ENCODE measurements around the gene ACVRL1. TPM values are rescaled to one million over a fixed set of nuclear protein-coding genes. Genes with fewer than 3 reads are reported as not detected.

ACVRL1 gene
- total and polyA plus RNA-seq, 9 of the 15 experiments (the other 6 are each of a cell fraction or from before 2014, with no cell fraction given) = 0.07 to 1.4 (median 0.30) TPM

GRCh38 chr12:51869931-51870330 is 37.4 kb upstream of the ACVRL1 start:
- Histone ChIP-seq H3K27me3 (ENCODE audit: control insufficient read depth in 2 of 2, insufficient read depth in 2 of 2, low read length in 2 of 2) (peaks cover 35 to 75% of the 10 kb centered on the region in 2 experiments), H2AFZ (ENCODE audit: low read depth, low read length) (no peak overlapping the region), H3K9ac (ENCODE audit: insufficient read depth in 1 of 2, low read depth in 2 of 2, low read length in 2 of 2) (peak overlapping the region in 1 of 2 experiments; percentile 52; a peak in 2 of 4 replicates), H3K9me3 (replicated peaks; ENCODE audit: control insufficient read depth, insufficient read depth, low read depth, low read length) (no peaks in the 10 kb centered on the region), H3K4me1 (replicated peaks in 1 of 2; ENCODE audit: control insufficient read depth in 2 of 2, insufficient read depth in 2 of 2, low read length in 2 of 2) (peaks cover 7 to 22% of the 10 kb centered on the region in 2 experiments; a peak in 4 of 5 replicates), H3K36me3 (ENCODE audit: control insufficient read depth, insufficient read depth, low read length) (no peaks in the 10 kb centered on the region), H3K4me2 (ENCODE audit: insufficient read depth, low read length) (no peak overlapping the region), H3K4me3 (no peak overlapping the region), H3K27ac (ENCODE audit: extremely low read depth, low read depth, low read length) (no peak overlapping the region), H3K79me2 (ENCODE audit: control insufficient read depth, insufficient read depth, low read length) (no peaks in the 10 kb centered on the region), H4K20me1 (replicated peaks; ENCODE audit: control insufficient read depth, insufficient read depth, low read length) (peaks cover 9% of the 10 kb centered on the region), H3K9me1 (ENCODE audit: control insufficient read depth, insufficient read depth, low read length) (no peaks in the 10 kb centered on the region)
- ChIA-PET CTCF (ENCODE audit: low intra/inter-chr PET ratio) (no interaction called here), POLR2A (interaction anchor here (1.6 kb wide), 1 partner anchor 9 kb away, joined by 4 read pairs; no protein-coding TSS in a partner anchor)
- no TSS peak for BruUV-seq (replicated peaks)
- DNase-seq (ENCODE audit: extremely low read depth in 1 of 4, low spot score in 3 of 4) = no peak
- FAIRE-seq = no peak
- 9% methylated on average over 3 of the region's 3 CpGs for WGBS (ENCODE audit: insufficient coverage, low coverage, missing lambda C conversion rate)
- ATAC-seq = no peak
- intact Hi-C loops (cut with micrococcal nuclease) = no loop called here
- in situ Hi-C loops (cut with MboI) = loop anchor here (5.0 kb wide), 1 partner anchor 443 kb away; no protein-coding TSS in a partner anchor
- TF ChIP-seq NR1H2 (CRISPR knock-in tag; IDR thresholded peaks at IDR 0.05) (no peak), E2F6 (IDR thresholded peaks at IDR 0.05; ENCODE audit: borderline replicate concordance in 1 of 2, extremely low read depth in 1 of 2, insufficient read depth in 1 of 2, insufficient read length in 1 of 2, low read depth in 1 of 2, low read length in 1 of 2, poor library complexity in 1 of 2, severe bottlenecking in 1 of 2) (no peak), TEAD1 (CRISPR knock-in tag; IDR thresholded peaks at IDR 0.05) (no peak), KLF10 (CRISPR knock-in tag; IDR thresholded peaks at IDR 0.05) (no peak), RBBP5 (IDR thresholded peaks at IDR 0.05; ENCODE audit: borderline replicate concordance, insufficient read depth, low read length, poor library complexity, severe bottlenecking) (no peak), SIRT6 (IDR thresholded peaks at IDR 0.05; ENCODE audit: low read depth, low read length) (no peak), ZNF57 (CRISPR knock-in tag; IDR thresholded peaks at IDR 0.05) (no peak), TBP (optimal IDR thresholded peaks at IDR 0.05; ENCODE audit: low read depth, low read length) (no peak), ZFP30 (CRISPR knock-in tag; IDR thresholded peaks at IDR 0.05; ENCODE audit: borderline replicate concordance) (no peak), RB1 (IDR thresholded peaks at IDR 0.05; ENCODE audit: low read depth) (no peak), CCAR2 (IDR thresholded peaks at IDR 0.05; ENCODE audit: low read depth, low read length) (no peak), PREB (CRISPR knock-in tag; IDR thresholded peaks at IDR 0.05) (no peak), CREM (IDR thresholded peaks at IDR 0.05; ENCODE audit: low read depth) (no peak), MCM3 (IDR thresholded peaks at IDR 0.05) (no peak)
